WTC11 (cell line): ENCODE measurements around the gene PIP4K2A.

ENCODE experiments used
- CTCF ChIP-seq: fragments of 200-600 bp; IDR thresholded peaks from 2 replicates; pipeline ENCODE4 v1.8.0; 2022; ENCODE audit warnings: antibody characterized with exemption
- ZNF121 ChIP-seq: sonication (generic); formaldehyde crosslinking; IDR thresholded peaks from 2 replicates; pipeline ENCODE4 v1.8.0; 2023; ENCODE audit warnings: missing genetic modification reagents

DNA sequence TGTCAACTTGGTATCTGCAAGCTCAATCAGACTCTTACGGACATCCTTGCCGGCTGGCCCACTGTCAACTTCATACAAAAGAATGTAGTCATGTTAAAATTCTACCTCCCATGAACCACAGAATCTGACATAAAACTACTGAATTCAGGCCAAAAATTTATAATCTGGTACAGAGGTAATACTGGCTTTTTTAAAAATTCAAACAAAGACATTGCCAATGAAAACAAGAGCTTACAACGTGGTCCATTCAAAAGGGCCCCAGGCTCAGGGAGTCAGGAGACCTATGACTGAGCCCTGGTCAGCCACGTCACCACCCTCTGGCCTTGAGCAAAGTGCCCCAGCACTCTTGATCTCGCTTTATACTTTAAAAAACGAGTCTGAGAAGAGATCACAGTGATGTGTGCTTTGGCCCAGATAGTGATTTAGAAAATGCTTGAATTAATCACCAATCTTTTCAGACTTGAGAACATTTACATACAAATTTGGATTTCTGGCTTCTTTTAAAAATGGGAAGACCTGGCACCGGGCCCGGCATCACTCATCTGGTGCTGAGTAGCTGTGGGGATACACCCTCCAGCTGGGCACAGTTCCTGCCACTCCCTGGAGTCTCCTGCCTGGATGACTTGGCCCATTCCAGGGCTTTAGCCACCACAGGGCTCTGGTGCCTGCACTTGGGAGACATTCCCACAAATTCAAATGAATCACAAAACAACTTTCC is 94.1 kb downstream of the PIP4K2A start:
- TF ChIP-seq CTCF: no peak
- peak; percentile 51; the same call in 1 of the 2 replicates for TF ChIP-seq ZNF121 (CRISPR knock-in tag)
